Naive B cell (primary cell): ENCODE results near the gene ARHGEF1. TPM values are rescaled to one million over a fixed set of nuclear protein-coding genes. Genes with fewer than 3 reads are reported as not detected.
"Not testable (repeated sequence)": the region's sequence is repeated elsewhere in the genome, so short reads cannot be mapped to it uniquely, and the experiment has no call there.

ENCODE experiments used
- ATAC-seq, 2 donors: fragments of 150-1000 bp; cut with Tn5 transposase; 2 replicates each; pipeline ENCODE4 v1.10.0; 2021; ENCODE audit warnings: low read depth in 2 of 2, mild to moderate bottlenecking in 2 of 2, moderate library complexity in 2 of 2
- DNase-seq: peaks from one replicate; pipeline ENCODE4 v3.0.0; 2022
- H3K27ac Mint-ChIP-seq, 6 donors: one replicate each; pipeline ENCODE4 v1.8.0; 2020 to 2022; ENCODE audit warnings: mild to moderate bottlenecking in 6 of 6, mixed read lengths in 6 of 6, moderate library complexity in 5 of 6, inconsistent platforms in 2 of 6
- H3K27me3 Mint-ChIP-seq, 3 donors: one replicate each; pipeline ENCODE4 v1.8.0; 2021 to 2022; ENCODE audit warnings: mixed read lengths in 3 of 3, mild to moderate bottlenecking in 1 of 3
- H3K36me3 Mint-ChIP-seq, 2 donors: one replicate each; pipeline ENCODE4 v1.8.0; 2020 to 2022; ENCODE audit warnings: mixed read lengths in 2 of 2, inconsistent platforms in 1 of 2, mild to moderate bottlenecking in 1 of 2
- H3K4me1 Mint-ChIP-seq, 3 donors: one replicate each; pipeline ENCODE4 v1.8.0; 2020 to 2022; ENCODE audit warnings: mixed read lengths in 3 of 3, inconsistent platforms in 1 of 3, mild to moderate bottlenecking in 1 of 3, moderate library complexity in 1 of 3
- H3K4me3 Mint-ChIP-seq, 8 donors: one replicate each; pipeline ENCODE4 v1.8.0; 2020 to 2022; ENCODE audit warnings: mild to moderate bottlenecking in 8 of 8, mixed read lengths in 8 of 8, moderate library complexity in 8 of 8, inconsistent platforms in 2 of 8
- H3K9me3 Mint-ChIP-seq, 7 donors: one replicate each; pipeline ENCODE4 v1.8.0; 2020 to 2022; ENCODE audit warnings: mixed read lengths in 7 of 7, mild to moderate bottlenecking in 5 of 7, inconsistent platforms in 2 of 7, moderate library complexity in 1 of 7
- polyA plus RNA-seq, 6 donors: library from polyadenylated mRNA; unstranded; fragments of 300-500 nt; fragmentation: Illumina TruSeq; gene quantifications; one replicate each; pipeline ENCODE4 v1.2.3, GENCODE V29; 2021; ENCODE audit warnings: low read depth in 6 of 6

The ARHGEF1 gene
- polyA plus RNA-seq, 6 donors from 2014 or later, result 110 to 220 (median 122) TPM

DNA sequence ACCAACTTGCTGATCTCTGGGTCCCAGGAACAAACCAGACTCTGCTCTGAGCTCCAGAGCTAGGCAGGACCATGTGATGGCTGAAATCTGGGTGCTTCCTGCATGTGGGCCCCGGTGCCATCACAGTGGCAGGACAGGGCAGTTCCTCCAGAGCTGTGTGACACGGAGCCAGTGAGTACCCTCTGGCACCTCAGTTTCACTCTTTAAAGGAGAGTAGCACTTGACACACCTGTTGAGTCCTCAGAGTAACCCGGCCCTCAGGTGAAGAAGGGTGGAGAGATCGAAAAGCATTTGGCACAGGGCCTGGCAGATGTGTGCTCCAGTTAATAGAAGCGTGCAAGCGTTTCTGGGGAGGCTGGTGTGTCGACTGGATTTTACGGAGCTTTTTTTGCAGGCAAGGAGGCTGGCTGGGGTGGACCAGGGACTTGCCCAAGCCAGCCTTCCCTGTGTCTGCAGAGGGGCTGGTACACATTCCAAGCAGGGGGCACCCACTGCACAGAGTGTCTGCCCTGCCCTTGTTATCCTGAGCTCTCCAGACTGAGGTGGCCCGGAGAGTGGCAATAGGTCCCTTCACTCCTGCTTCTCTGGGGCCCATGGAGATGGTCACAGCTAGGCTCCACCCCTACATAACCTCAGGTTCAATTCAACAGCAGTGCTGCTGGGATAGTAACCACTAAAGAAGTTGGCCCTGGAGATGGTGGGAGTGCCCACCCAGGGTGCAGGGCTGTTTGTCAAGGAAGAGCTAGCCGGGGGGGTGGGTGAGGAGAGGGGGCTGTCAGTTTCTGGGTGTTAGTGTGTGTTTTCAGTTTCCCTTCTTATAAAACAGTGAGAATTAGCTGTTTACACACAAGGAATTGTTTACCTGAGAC, 14.6 kb upstream of the ARHGEF1 start:
- peaks cover 46 to 84% (median 62%) of the 10 kb centered on the region in 3 donors for H3K4me1 Mint-ChIP-seq
- H3K27me3 Mint-ChIP-seq, result no peaks in the 10 kb centered on the region
- peaks cover 11 to 19% of the 10 kb centered on the region in 2 donors for H3K36me3 Mint-ChIP-seq
- DNase-seq (no peak), ATAC-seq (no peak)
- H3K4me3 Mint-ChIP-seq, result peak overlapping the region in 1 of 8 donors; percentile 78
- no peaks in the 10 kb centered on the region for H3K9me3 Mint-ChIP-seq
- peak overlapping the region in 5 of 6 donors; percentile 44 to 94 (median 86) for H3K27ac Mint-ChIP-seq

- peaks cover 45 to 85% (median 60%) of the 10 kb centered on the region in 3 donors for H3K4me1 Mint-ChIP-seq
- no peaks in the 10 kb centered on the region for H3K9me3 Mint-ChIP-seq
- ATAC-seq (no peak), DNase-seq (no peak)
- H3K4me3 Mint-ChIP-seq, result no peak overlapping the region
- H3K27me3 Mint-ChIP-seq, result no peaks in the 10 kb centered on the region
- H3K27ac Mint-ChIP-seq, result peak overlapping the region in 2 of 6 donors; percentile 14 to 94
- peaks cover 10 to 13% of the 10 kb centered on the region in 2 donors for H3K36me3 Mint-ChIP-seq
These were observed 14.0 kb upstream of the ARHGEF1 start for GRCh38 chr19:41868989-41869300.

DNA sequence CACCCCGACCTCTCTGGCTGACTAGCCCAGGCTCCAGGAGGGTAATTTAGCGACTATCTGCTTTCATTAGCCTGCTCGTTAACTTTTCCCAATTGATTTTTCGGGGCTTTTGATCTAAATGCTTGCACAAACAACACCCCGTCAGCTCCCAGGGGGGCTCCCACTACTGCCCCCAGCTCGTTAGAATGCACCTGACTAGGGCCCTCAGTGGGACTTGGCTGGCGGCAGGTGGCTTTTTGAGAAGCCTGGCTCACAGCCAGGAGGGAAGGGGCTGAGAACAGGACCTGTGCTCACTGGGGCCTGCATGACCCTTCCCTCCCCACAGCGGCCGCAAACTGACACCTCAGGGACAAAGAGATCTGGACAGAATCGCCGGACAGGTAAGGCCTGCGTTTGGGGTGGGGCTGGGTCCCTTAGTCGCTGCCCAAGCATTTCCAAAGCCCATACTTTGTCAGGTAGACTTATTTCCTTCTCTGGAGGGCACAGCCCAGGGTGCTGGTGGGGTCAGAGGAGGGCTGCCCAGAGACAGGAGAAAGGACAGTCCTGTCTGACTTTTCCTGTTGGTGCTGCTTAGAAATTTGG, 13.5 kb upstream of the ARHGEF1 start:
- no peak for DNase-seq
- peak overlapping the region in 3 of 8 donors; percentile 16 to 70 (median 42) for H3K4me3 Mint-ChIP-seq
- peaks cover 40 to 85% (median 55%) of the 10 kb centered on the region in 3 donors for H3K4me1 Mint-ChIP-seq
- H3K9me3 Mint-ChIP-seq, result no peaks in the 10 kb centered on the region
- H3K27me3 Mint-ChIP-seq, result no peaks in the 10 kb centered on the region
- peak overlapping the region in 3 of 6 donors; percentile 84 to 94 (median 85) for H3K27ac Mint-ChIP-seq
- H3K36me3 Mint-ChIP-seq, result peaks cover 7 to 8% of the 10 kb centered on the region in 2 donors
- no peak for ATAC-seq

- Mint-ChIP-seq H3K36me3 (peaks cover 7 to 8% of the 10 kb centered on the region in 2 donors), H3K27ac (peak overlapping the region in 5 of 6 donors; percentile 60 to 97 (median 66)), H3K27me3 (no peaks in the 10 kb centered on the region), H3K4me3 (peak overlapping the region in 7 of 8 donors; percentile 20 to 76 (median 56)), H3K9me3 (no peaks in the 10 kb centered on the region), H3K4me1 (peaks cover 43 to 89% (median 56%) of the 10 kb centered on the region in 3 donors)
- no peak for DNase-seq
- ATAC-seq, result no peak
These were observed 12.5 kb upstream of the ARHGEF1 start for GRCh38 chr19:41870401-41870873.

DNA sequence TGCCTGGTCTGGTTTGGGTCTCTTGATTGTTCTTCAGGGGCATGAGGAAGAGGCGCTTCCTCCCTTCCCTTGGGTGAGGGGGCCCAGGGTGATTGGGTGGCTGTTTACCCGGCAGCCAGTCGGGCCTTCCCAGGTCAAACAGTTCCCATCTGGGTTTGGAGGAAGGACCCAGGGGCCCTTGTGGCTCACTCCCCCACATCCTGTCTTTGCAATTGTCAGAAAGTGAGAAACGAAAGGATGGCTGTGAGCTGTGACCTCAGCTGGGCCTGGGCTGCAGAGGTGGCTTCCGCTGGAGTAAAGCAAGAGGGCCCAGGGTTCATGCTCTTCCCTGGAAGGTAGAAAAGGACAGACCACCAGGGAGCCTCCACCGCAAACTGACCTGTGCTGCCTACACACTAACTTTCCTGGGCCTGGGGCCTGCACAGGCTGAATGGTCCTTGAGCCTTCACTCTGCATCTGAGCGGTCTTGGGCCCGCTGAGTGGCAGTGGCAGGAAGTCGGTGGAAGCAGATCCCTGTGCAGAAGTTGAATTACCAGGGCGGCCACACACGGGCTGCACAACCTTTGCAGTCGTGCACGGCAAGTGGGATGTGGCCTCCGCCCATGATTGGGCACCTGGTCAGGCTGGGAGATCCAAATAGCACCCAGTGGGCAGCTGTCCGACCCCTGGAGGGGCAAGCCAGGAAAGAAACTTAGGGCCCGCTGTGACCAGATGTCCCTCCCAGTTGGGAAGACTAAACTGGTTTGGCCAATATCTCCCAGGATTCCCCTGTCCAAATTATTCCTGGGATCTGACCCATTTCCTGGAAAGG, 11.2 kb upstream of the ARHGEF1 start:
- Mint-ChIP-seq H3K36me3 (peaks cover 7 to 8% of the 10 kb centered on the region in 2 donors), H3K27ac (peak overlapping the region; percentile 92 to 97 (median 96)), H3K27me3 (no peaks in the 10 kb centered on the region), H3K4me1 (peaks cover 45 to 89% (median 56%) of the 10 kb centered on the region in 3 donors), H3K4me3 (peak overlapping the region; percentile 16 to 91 (median 80)), H3K9me3 (no peaks in the 10 kb centered on the region)
- DNase-seq (peak; percentile 73), ATAC-seq (peak; percentile 28 to 37)

GRCh38 chr19:41872384-41872774, 10.6 kb upstream of the ARHGEF1 start:
- H3K4me1 Mint-ChIP-seq, result peaks cover 45 to 88% (median 56%) of the 10 kb centered on the region in 3 donors
- ATAC-seq (no peak), DNase-seq (no peak)
- peak overlapping the region in 3 of 6 donors; percentile 67 to 97 (median 94) for H3K27ac Mint-ChIP-seq
- H3K36me3 Mint-ChIP-seq, result peaks cover 7 to 10% of the 10 kb centered on the region in 2 donors
- no peaks in the 10 kb centered on the region for H3K27me3 Mint-ChIP-seq
- H3K4me3 Mint-ChIP-seq, result peak overlapping the region in 4 of 8 donors; percentile 25 to 84 (median 34)
- H3K9me3 Mint-ChIP-seq, result no peaks in the 10 kb centered on the region

DNA sequence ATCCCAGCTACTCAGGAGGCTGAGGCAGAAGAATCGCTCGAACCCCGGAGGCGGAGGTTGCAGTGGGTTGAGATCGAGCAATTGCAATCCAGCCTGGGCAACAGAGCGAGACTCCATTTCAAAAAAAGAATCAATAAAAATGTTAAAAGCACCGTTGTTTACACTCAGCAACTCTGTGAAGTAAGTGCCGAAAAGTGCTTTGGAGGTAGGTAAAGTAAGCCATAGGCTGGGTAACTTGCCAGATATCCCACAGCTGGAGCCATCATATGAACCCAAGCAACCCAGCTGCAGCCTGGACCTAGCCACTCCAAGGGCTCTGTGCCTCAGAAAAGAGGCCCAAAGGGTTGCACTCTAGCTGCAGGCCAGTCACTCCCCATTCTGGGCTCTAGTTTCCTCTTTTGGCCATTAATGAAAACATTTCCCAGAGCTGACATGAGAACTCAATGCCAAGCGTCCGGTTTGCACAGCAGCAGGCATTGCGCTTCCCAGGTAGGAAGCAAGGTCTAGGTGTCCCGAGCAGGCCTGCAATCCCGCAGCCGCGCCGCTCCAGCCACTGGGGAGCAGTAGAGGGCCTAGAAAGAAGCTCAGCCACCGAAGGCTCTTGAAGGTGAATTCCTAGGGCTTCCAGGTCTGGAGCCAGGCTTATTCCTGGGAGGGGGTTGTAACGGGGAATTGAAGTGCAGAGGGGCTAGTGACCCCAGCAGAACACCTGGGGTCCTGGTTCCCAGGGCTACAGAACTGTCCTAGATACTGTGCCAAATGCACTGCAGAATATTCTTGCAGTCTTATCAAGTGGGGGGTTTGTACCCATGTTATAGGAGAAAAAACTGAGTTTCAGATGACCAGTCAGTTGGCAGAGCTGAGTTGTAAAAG, 10.0 kb upstream of the ARHGEF1 start:
- Mint-ChIP-seq H3K36me3 (peaks cover 7 to 11% of the 10 kb centered on the region in 2 donors), H3K27ac (peak overlapping the region; percentile 32 to 99 (median 96)), H3K4me1 (peaks cover 44 to 84% (median 52%) of the 10 kb centered on the region in 3 donors), H3K27me3 (no peaks in the 10 kb centered on the region), H3K9me3 (no peaks in the 10 kb centered on the region), H3K4me3 (peak overlapping the region; percentile 57 to 91 (median 80))
- ATAC-seq (no peak), DNase-seq (peak; percentile 64)

GRCh38 chr19:41875973-41876372, 7.0 kb upstream of the ARHGEF1 start:
- H3K27me3 Mint-ChIP-seq, ATAC-seq, H3K9me3 Mint-ChIP-seq, DNase-seq: not testable (repeated sequence)
- peaks cover 44 to 83% (median 56%) of the 10 kb centered on the region in 3 donors for H3K4me1 Mint-ChIP-seq
- H3K36me3 Mint-ChIP-seq, result peaks cover 6 to 15% of the 10 kb centered on the region in 2 donors
- H3K27ac Mint-ChIP-seq, result peak overlapping the region; percentile 97 to 100 (median 98)
- H3K4me3 Mint-ChIP-seq, result peak overlapping the region; percentile 87 to 100 (median 99)

DNA sequence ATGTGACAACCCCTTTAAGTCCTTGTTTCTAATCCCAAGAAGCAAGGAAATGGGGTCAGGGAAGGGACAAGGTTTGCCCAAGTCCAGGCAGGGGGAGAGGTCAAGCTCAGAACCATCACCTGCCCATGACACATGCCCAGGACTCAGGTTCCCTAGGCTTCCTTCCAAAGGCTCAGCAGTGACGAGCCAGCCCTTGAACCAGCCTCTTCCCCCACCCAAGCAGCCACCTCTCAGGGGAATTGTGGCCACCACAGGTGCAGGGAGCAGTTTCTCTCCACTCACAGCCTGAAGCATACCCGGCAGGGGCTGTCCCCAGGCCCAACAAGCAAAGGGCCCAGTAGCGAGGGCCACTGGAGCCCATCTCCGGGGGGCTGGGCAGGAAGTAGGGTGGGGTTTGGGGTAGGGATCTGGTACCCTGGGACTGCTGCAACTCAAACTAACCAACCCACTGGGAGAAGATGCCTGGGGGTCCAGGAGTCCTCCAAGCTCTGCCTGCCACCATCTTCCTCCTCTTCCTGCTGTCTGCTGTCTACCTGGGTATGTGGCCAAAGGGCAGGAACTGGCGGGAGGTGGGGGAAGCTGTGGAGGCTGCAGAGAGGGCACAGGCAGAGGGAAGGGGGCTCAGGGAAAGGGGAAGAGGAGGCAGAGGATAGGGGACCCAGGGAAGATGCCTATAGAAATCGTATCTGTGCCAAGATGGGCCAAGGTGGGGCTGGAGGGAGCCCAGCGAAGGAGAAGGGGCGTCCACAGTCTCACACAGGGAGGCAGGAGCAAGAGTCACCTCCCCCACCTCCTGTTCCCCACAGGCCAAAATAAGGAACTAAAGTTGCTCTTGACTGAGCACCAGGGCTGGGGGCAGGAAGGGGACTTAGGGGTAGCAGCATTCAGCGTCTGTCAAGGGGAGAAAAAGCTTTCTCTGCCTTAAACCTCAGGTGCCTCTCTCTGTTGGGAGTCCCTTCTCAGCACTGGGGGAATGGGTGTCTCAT, 5.8 kb upstream of the ARHGEF1 start, which contains the start of gene CD79A:
CD79A (plus strand) TSS at position 433 of the 986 bp plus-strand sequence; CDS start at position 459, 26 bp downstream.
- no peaks in the 10 kb centered on the region for H3K27me3 Mint-ChIP-seq
- peaks cover 40 to 81% (median 55%) of the 10 kb centered on the region in 3 donors for H3K4me1 Mint-ChIP-seq
- peak within 1 kb of the TSS; percentile 97 to 100 (median 98) for H3K27ac Mint-ChIP-seq
- ATAC-seq, result peak; percentile 74 to 76
- H3K36me3 Mint-ChIP-seq, result peaks cover 0 to 18% of the 10 kb centered on the region in 2 donors
- H3K4me3 Mint-ChIP-seq, result peak within 1 kb of the TSS; percentile 92 to 100 (median 99)
- H3K9me3 Mint-ChIP-seq, result no peaks in the 10 kb centered on the region
- peak; percentile 99 for DNase-seq

- ATAC-seq (no peak), DNase-seq (no peak)
- Mint-ChIP-seq H3K27me3 (no peaks in the 10 kb centered on the region), H3K36me3 (peaks cover 0 to 26% of the 10 kb centered on the region in 2 donors), H3K9me3 (no peaks in the 10 kb centered on the region), H3K27ac (peak overlapping the region; percentile 97 to 100 (median 98)), H3K4me3 (peak overlapping the region; percentile 92 to 100 (median 99)), H3K4me1 (peaks cover 37 to 76% (median 52%) of the 10 kb centered on the region in 3 donors)
These were observed 4.8 kb upstream of the ARHGEF1 start for GRCh38 chr19:41877916-41878905.
